Activated CD8-positive, alpha-beta memory T cell treated with anti-CD3 and anti-CD28 coated beads, Interleukin-2, amount 50 U/mL, for 1 hour (primary cell): Measurements from ENCODE around the gene SCN7A.
"Not testable (repeated sequence)": the region's sequence is repeated elsewhere in the genome, so short reads cannot be mapped to it uniquely, and the experiment has no call there.

Experiments
- DNase-seq: peaks from one replicate; pipeline ENCODE4 v3.0.0-alpha.2; 2020; ENCODE audit errors: extremely low read depth

Gene SCN7A

DNA sequence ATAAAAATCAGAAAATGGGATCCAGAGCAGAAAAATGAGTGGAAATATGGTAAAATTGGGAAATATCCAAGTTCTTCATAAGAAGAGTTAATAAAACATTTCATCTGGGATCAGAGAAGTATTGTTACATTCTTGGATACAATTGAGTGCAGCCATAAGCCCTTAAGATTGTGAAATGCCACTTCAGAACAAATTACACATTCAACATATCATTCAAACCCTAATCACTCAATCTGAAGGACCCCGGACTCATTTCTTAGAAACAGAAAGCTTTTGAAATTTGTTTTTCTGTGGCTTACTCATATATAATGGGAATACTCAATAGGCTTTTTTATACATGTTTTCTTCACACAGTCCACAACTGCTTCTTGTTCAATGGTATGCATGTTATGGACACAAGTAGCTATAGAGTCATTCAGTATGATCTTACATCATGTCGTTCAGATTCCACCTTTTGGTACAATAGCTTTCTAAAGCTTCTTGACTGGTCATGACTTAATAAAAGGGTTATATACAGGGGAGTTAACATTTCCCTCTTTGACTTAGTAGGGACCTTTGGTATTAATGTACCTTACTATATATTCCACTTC lies 39.9 kb downstream of the SCN7A start:
- DNase-seq, result no peak

DNA sequence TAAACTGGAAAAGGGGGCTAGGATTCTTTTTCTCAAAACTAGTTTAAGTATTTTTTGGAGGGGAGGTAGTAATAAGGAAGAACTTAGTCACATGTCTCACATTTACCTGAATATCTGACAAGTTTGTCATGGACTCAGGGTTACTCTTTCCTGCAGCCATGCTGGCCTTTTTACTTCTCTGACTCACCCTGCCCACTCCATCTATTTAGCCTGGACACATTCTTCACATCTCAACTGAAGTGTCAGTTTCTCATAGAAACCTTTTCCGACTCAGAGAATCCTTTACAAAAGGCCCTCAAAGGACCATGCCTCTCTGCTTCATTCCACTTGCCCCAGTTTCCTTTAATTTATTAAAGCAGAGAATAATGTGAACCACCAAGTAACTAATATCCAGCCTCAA lies 42.6 kb downstream of the SCN7A start:
- DNase-seq, result no peak

DNA sequence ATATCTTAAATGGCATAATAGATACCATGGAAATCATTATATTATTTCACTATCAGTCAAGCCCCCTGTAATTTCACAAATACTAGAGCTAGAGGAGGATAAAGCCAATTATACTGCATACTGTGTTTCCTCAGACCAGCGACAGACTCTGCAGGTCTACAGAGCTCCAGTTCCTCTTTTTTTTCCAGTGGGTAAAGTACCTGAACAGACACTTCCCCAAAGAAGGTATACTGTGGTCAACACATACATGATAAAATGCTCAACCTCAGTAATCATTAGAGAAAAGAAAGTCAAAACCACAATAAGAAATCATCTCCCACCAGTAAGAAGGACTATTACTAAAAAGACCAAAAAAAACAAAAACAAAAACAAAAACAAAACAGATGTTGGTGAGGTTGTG lies 44.6 kb downstream of the SCN7A start:
- no peak for DNase-seq

DNA sequence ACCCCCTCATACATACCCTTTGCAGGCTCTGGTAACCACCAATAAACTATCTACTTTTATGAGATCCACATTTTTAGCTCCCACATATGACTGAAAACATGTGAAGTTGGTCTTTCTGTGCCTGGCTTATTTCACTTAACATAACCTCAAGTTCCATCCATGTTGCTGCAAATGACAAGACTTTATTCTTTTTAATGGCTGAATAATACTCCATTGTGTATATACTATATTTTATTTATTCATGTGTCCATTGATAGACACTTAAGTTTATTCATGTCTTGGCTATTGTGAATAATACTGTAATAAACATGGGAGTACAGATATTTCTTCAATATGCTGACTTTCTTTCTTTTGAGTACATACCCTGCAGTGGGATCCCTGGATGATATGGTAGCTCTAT lies 45.9 kb downstream of the SCN7A start:
- no peak for DNase-seq

DNA sequence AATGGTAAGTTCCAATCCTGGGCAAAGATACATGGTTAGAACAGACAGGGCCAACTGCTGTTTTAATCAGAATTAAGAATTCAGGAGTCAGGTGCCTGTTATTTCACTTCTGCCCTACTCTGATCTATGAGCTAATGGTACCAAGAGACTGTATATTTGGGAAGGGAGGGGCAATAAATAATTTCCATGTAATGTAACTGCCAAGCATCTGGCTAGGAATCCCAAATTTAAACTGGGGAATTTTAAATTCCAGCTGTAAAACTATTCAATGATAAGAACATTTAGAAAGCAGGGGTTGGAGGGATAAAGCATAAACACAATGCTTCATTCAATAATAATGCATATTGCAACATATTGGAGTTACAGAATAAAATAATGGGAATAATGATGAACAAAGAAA lies 49.7 kb downstream of the SCN7A start:
- no peak for DNase-seq

DNA sequence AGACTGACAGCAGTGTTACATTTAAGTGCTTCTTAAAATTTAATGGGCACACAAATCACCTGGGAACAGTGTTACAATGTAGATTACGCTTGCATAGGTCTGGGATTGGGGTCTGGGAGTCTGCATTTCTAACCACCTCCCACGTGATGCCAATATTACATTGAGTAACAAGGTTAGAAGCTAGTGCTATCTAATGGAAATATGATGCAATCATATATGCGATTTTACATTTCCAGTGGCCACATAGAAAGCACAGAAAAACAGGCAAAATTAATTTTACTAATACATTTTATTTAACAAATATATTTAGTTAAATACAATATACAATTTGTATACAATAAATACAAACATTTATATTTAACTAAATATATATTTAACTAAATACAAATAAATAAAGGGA lies 53.7 kb downstream of the SCN7A start:
- no peak for DNase-seq

DNA sequence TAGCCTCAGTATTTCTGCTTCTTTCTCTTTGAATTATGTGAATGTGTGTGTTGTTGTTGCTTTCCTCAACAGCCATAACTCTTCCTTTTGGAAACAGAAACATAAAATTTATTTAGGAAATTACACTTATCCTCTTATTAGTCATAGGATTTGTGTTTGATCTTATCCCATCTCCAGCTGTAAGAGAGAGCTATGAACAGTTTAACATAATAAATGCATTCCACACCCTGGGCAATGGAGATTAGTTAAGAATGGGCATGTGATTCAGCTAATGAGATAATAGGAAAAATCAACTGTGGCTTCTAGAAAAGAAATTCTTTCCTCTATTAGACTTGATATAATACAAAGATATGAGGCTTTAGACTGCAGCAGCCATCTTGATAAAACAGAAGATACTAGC lies 55.0 kb downstream of the SCN7A start:
- no peak for DNase-seq

DNA sequence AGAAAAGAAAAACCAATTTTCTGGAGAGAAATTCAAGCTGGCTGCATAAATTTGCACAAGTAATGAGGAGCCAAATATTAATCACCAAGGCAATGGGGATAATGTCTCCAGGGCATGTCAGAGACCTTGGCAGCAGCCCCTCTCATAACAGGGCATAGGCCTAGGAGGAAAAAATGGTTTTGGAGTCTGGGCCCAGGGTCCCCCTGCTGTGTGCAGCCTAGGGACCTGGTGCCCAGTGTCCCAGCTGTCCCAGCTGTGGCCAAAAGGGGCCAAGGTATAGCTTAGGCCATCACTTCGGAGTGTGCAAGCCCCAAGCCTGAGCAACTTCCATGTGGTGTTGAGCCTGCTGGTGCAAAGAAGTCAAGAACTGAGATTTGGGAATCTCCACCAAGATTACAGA lies 57.1 kb downstream of the SCN7A start:
- no peak for DNase-seq

DNA sequence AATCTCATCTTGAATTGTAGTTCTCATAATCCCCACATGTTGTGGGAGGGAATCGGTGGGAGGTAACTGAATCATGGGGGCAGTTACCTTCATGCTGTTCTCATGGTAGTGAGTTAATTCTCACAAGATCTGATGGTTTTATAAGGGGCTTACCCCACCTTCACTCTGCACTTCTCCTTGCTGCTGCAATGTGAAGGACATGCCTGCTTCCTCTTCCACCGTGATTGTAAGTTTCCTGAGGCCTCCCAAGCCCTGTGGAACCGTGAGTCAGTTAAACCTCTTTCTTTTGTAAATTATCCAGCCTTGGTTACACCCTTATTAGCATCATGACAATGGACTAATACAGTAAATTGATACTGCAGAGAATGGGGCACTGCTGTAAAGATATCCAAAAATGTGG lies 57.9 kb downstream of the SCN7A start:
- no peak for DNase-seq

DNA sequence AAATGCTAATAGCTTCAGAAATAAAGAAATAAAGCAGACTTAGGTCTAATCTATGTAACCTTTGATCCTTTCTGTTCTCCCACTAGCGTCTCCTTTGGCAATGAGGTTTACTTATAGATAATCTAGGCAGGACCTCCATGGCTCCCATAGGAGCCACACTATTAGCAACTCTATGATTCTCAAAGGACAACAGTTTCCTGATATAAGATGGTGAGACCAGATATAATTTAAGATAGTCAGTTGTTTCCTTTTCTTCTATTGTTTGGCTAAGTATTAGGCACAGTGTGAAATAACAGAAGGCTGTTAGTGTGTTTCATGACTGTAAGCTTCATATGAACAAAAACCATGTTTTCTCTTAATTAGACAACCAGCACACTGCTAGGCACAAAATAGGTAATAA lies 59.6 kb downstream of the SCN7A start:
- no peak for DNase-seq

DNA sequence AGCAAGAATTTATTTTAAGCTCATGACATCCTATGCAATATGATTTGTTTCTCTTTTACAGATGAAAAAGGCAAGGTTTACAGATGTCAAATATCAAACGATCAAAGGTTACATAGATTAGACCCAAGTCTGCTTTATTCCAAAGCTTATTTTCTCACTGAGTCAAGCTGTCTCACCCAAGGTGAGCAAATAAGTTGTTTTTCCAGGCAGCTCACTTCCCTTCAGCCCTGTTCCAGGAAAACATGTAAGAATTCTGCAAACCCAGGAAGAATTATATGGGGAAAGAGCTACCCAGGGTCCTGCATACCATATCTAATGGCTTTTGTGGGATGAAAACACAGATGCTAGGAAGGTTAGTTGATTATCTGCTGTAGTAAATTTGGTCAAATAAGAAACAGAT lies 60.6 kb downstream of the SCN7A start:
- DNase-seq, result no peak

DNA sequence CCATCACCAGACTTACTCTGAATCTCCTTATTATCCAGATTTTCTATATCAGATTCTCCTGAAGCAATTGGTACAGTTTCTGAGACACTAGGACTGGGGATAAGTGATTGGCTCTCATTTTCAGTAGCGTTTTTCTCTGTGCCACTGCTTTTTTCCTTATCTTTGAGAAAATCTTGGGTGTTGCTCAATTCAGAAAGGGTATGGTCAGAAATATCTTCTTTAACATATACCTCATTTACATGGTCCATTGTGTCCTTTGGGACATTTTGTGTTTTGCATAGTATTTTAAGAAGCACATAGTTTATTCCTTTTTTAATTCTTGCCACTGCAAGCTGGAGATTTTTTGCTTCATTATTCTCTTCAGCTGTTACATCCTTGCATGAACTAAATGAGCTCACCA lies 61.7 kb downstream of the SCN7A start:
- DNase-seq, result no peak

DNA sequence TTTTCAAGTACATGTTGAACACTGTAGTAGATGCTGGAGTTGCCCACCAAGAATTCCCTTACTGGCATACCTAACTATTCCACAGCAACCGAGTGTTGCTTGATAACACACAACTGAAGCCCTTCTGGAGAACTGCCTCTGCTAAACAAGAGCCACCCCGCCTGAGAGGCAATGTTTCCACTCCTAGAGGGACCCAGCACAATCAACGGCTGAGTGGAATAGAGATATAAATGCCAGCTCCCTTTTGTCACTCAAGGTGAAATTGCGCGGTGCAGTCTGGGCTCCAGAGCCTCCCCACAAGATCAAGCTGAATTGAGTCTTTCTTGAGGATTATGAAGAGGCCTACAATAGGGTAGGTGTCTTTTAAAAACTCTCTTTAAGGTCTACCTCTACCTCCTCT lies 69.2 kb downstream of the SCN7A start:
- DNase-seq, result no peak

DNA sequence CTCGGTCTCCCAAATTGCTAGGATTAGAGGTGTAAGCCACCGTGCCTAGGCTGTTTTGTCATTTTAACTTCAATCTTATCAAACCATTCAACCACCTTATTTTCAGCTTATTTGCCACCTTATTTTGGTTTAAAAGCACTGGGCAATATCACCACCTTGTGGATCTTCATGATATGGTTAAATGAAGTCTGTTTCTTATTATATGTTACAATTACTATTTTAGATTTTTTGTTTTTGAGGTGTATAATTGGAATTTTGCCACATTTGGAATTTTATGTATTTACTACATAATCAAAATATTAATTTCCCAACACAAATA lies 74.5 kb downstream of the SCN7A start:
- DNase-seq, result no peak

DNA sequence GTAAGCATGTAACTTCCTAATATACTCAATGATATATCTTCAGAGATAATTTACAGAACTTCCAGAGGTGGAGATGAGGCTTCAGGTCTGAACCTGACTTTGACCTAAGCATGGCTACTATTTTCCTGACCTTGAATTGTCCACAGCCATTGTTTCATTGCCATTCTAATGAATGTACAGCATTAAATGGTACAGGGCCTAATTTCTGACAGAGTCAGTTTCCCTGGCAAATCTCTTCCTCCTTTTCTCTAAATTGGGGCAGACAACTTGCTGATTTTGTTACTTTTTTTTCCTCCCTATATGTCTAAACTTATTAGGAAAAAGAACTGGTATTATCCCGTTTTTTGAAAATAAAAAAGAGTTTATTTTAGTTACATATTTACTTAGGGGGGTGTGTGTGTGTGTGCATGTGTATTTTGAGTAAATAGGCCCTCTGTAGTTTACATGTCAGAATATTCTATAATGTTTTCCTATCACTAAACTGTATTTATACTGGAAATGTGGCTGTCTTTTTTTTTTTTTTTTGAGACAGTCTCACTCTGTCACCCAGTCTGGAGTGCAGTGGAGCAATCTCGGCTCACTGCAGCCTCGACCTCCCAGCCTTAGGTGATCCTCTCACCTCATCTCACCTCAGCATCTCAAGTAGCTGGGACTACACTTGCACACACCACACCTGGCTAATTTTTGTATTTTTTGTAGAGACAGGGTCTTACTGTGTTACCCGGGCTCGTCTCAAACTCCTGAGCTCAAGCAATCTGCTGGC lies 75.0 kb downstream of the SCN7A start:
- DNase-seq, result no peak

DNA sequence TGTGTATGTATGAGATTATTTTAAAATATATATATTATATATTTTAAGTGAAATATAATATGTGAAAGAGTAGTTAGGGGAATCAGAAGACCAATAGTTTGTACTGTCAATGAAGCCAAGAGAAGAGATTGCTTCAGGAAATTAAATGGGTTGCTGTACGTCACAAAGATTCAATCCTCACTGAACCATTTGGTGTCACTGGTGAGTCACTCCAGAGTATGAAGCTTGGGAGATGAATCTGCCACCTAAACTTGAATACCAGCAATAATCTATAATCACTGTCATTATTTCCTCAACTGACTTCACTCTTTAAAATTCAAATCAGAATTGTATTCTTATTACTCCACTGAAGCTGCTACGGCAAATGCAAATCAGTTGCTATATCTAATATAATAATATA lies 76.4 kb downstream of the SCN7A start:
- DNase-seq, result no peak

DNA sequence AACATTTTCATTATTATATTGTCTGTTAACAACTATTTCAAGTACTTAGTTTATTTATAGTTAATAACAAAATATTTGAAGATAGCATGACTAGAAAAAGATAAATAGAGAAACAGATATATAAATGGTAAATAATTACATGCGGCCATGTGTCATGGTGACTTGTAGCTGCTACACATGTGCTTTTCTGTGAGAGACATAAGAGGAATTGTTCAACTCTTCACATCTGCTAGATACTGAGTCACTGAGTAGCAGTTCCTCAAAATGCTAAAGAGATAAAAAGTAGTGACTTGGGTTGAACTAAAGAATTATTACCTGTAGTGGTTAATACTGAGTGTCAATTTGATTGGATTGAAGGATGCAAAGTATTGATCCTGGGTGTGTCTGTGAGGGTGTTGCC lies 80.8 kb downstream of the SCN7A start:
- no peak for DNase-seq

DNA sequence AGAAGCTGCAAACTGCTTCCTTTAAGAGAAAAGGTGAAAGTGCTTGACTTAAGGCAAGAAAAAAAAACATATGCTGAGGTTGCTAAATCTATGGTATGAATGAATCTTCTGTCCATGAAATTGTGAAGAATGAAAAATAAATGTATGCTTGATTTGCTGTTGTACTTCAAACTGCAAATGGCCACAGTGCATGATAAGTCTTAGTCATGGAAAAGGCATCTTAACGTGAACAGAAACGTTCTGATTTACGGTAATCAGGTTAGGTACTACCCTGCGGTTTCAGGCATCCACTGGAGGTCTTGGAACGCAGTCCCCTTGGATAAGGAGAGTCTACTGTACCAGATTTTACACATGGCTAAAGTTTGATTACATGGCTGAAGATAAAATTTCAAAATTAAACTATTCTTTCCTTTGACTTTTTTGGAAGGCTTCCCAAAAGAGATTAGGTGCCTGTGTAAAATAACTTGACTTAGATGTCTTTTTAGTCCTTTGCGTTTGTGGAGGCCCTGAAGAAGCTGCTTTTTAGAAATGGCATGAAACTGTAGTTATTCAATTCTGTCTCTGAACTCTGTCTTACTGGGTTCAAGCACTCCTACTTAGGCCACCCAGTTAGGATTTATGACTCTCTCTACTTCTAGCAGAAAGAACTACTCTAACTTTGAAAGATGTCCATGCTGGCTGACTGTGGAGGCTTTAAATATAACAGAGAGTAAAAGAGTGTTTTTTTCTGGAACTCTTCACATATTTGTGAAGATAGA lies 82.4 kb downstream of the SCN7A start:
- no peak for DNase-seq

DNA sequence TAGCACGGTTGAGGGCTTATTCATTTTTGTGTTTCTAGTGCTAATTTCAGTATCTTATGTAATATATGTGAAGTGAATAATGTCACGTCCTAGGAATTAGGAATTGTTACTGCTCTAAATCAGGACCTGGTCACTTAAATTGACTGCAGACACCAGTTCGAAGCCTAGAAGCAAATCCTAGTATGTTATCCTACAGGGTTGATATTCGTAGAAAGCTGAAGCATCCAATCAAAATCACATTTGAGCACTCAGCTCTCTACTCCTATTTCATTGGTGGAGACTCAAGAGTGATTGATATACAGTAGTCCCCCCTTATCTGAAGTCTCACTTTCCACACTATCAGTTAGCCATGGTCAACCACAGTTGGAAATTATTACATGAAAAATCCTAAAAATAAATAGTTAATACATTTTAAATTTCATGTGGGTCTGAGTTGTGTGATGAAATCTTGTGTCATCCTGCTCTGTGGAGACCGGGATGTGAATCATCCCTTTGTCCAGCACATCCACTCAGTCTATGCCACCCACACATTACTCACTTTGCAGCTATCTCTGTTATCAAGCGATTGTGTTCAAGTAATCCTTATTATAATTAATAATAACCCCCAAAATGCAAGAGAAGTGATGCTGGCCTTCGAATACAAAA lies 83.1 kb downstream of the SCN7A start:
- DNase-seq, result no peak

DNA sequence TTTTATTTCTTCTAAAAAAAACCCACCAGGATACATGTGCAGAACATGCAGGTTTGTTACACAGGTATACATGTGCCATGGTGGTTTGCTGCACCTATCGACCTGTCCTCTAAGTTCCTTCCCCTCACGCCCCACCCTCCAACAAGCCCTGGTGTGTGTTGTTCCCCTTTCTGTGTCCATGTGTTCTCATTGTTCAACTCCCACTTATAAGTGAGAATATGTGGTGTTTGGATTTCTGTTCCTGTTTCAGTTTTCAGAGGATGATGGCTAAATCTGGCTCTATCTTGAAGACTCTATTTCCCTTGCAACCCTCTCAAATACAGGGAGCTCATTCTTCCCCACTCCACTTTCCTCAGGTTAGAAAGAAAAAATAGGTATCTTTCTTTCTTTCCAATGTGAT lies 86.3 kb downstream of the SCN7A start:
- not testable (repeated sequence) for DNase-seq

DNA sequence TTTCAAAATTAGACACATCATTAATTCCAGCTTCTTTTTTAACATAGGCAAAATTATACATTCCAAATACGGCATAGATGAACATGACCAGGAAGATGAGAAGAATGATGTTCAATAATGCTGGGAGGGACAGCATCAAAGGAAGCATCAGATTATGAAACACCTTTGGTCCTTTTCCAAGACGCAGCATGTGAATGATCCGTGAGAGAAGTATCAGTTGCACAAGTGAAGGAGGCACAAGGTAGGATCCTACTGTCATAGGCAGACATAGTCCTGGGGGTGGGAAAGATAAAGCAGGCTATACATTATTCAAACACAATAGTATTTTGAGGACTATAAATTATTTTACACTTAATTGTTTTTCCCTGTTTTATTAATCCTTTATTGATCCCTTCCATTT lies 87.7 kb downstream of the SCN7A start:
- DNase-seq, result no peak

DNA sequence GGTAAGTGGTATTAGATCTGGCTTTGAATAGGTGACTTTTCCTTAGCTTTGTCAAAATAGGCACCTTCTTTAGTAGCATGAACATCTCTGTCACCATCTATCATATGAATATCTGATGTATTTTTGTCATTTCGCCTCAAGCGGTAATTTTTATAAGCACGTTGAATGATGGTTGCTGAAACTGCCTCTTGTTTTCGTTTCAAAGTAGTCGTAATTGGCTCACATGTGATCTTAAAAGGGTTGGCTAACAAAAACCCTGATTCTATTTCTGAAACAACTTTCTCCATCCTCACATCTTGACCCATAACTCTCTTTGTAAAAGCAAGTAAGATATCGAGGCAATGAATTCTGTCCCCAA lies 88.5 kb downstream of the SCN7A start:
- DNase-seq, result no peak
